WERI-Rb-1 (cell line): ENCODE data around the gene KRI1.

Experiments used
- DNase-seq: peaks from one replicate; pipeline ENCODE4 v3.0.0-alpha.2; 2020
- H3K27ac ChIP-seq: fragments of 250-450 bp; sonication (Bioruptor Pico); 2 replicates; pipeline ENCODE4 v1.5.1; 2020; ENCODE audit warnings: mild to moderate bottlenecking, moderate library complexity
- H3K27me3 ChIP-seq: fragments of 250-450 bp; sonication (Bioruptor Pico); 2 replicates; pipeline ENCODE4 v1.5.1; 2021; ENCODE audit warnings: mild to moderate bottlenecking, low read depth, moderate library complexity; ENCODE audit not compliant: insufficient read depth, severe bottlenecking
- H3K36me3 ChIP-seq: fragments of 250-450 bp; sonication (Bioruptor Pico); 2 replicates; pipeline ENCODE4 v1.5.1; 2020; ENCODE audit warnings: mild to moderate bottlenecking, moderate library complexity
- H3K4me3 ChIP-seq: 2 replicates; pipeline ENCODE4 v1.5.1; 2011; ENCODE audit warnings: low read depth, mild to moderate bottlenecking, control low read depth, low read length
- H3K9me3 ChIP-seq: fragments of 250-450 bp; sonication (Bioruptor Pico); 2 replicates; pipeline ENCODE4 v1.5.1; 2021; ENCODE audit warnings: mild to moderate bottlenecking, moderate library complexity; ENCODE audit not compliant: severe bottlenecking
- TF ChIP-seq, protein P1 (sequence below): IDR thresholded peaks from 2 replicates; pipeline ENCODE4 v1.5.1; 2011; ENCODE audit warnings: low read depth, mild to moderate bottlenecking, control low read depth, inconsistent platforms, low read length

KRI1 gene

DNA sequence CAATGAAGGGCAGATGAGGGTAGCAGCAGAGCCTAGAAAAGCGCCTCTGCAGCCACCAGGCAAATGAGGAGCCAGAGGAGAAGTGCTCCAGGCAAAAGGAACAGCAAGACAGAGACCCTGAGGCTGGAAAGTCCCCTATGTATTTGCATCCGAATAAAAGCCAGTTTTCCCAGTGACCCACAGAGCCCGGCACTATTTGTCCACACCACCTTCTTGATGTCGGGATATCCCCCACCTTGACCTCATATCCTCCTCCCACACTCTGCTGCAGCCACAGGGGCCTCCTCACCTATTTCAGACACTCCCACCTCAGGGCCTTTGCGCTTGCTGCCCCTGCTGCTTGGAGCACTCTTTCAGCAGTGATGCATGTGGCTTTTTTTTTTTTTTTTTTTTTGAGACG, 15.5 kb downstream of the KRI1 start:
- Histone ChIP-seq H3K4me3 (no peak overlapping the region), H3K9me3 (no peaks in the 10 kb centered on the region), H3K27ac (no peak overlapping the region), H3K27me3 (no peaks in the 10 kb centered on the region), H3K36me3 (peaks cover 91% of the 10 kb centered on the region)
- TF ChIP-seq, protein P1, sequence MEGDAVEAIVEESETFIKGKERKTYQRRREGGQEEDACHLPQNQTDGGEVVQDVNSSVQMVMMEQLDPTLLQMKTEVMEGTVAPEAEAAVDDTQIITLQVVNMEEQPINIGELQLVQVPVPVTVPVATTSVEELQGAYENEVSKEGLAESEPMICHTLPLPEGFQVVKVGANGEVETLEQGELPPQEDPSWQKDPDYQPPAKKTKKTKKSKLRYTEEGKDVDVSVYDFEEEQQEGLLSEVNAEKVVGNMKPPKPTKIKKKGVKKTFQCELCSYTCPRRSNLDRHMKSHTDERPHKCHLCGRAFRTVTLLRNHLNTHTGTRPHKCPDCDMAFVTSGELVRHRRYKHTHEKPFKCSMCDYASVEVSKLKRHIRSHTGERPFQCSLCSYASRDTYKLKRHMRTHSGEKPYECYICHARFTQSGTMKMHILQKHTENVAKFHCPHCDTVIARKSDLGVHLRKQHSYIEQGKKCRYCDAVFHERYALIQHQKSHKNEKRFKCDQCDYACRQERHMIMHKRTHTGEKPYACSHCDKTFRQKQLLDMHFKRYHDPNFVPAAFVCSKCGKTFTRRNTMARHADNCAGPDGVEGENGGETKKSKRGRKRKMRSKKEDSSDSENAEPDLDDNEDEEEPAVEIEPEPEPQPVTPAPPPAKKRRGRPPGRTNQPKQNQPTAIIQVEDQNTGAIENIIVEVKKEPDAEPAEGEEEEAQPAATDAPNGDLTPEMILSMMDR: no peak
- no peak for DNase-seq

DNA sequence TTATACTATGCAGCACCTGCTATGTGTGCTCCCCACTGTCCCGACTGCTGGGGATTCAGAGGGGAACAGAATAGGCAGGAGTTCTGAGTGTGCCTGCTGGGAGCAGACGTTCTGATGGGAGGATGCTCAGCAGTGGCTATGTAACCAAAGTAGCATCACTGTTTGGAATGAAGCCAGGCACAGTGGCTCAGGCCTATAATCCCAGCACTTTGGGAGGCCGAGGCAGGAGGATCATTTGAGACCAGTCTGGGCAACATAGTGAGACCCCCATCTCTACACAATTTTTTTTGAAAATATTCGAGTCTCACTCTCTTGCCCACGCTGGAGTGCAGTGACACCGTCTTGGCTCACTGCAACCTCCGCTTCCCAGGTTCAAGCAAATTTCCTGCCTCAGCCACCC, 16.1 kb downstream of the KRI1 start:
- H3K4me3 ChIP-seq: no peak overlapping the region
- H3K9me3 ChIP-seq: no peaks in the 10 kb centered on the region
- peaks cover 91% of the 10 kb centered on the region for H3K36me3 ChIP-seq
- TF ChIP-seq, protein P1: no peak
- H3K27me3 ChIP-seq: no peaks in the 10 kb centered on the region
- DNase-seq: no peak
- no peak overlapping the region for H3K27ac ChIP-seq

DNA sequence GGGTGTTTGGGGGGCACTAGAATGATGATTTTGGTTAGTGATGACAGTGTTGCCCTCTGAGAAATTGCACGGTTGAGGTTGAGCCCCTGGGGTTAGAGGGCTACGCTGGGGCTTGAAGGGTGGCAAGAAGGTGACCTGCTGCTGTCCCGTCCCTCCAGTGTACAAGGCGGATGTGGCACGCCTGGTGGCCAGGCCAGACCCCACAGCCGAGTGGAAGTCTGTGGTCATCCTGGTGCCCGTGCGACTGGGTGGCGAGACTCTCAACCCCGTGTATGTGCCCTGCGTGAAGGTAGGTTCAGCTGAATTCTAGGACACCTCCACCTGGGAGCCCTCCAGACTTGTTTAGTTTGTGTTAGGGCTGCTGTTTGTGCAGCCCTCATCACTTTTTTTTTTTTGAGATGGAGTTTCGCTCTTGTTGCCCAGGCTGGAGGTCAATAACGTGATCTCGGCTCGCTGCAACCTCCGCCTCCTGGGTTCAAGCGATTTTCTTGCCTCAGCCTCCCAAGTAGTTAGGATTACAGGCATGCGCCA, 17.0 kb downstream of the KRI1 start:
- DNase-seq: no peak
- TF ChIP-seq, protein P1: no peak
- Histone ChIP-seq H3K27ac (no peak overlapping the region), H3K4me3 (no peak overlapping the region), H3K36me3 (peaks cover 83% of the 10 kb centered on the region), H3K9me3 (no peaks in the 10 kb centered on the region), H3K27me3 (no peaks in the 10 kb centered on the region)

DNA sequence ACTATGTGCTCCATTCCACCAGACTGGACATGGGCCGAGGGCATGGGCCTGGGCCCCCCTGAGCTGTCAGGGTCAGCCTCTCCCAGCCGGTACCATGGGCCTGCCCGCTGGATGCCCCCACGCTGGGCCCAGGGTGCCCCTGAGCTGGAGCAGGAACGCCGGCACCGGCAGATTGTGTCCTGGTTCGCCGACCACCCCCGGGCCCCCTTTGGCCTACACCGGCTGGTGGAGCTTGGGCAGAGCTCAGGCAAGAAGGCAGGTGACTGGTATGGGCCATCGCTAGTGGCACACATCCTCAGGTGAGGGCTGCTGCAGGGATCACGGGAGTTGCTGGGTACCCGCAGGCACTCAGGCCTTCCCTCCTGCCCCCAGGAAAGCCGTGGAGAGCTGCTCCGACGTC, 19.0 kb downstream of the KRI1 start:
- Histone ChIP-seq H3K27me3 (no peaks in the 10 kb centered on the region), H3K27ac (no peak overlapping the region), H3K36me3 (peaks cover 63% of the 10 kb centered on the region), H3K4me3 (no peak overlapping the region), H3K9me3 (no peaks in the 10 kb centered on the region)
- TF ChIP-seq, protein P1: no peak
- DNase-seq: no peak

DNA sequence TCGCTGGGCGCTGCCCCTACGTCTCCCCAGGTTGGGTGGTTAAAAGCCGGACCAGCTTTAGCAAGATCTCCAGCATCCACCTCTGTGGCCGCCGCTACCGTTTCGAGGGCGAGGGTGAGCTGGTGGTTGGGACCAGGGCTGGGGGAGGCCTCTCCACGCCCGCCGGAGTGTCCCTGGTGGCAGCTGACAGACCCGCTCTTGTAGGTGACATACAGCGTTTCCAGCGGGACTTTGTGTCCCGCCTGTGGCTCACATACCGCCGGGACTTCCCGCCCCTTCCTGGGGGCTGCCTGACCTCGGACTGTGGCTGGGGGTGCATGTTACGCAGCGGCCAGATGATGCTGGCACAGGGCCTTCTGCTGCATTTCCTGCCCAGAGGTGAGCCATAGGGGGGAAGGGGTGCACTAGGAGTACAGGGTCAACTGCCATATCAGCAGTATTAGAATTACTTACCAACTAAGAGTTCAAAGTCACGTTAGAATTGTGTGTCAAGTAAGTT, 21.0 kb downstream of the KRI1 start:
- Histone ChIP-seq H3K27ac (no peak overlapping the region), H3K36me3 (peaks cover 44% of the 10 kb centered on the region), H3K27me3 (no peaks in the 10 kb centered on the region), H3K9me3 (no peaks in the 10 kb centered on the region), H3K4me3 (peak overlapping the region; percentile 60; the same call in 1 of the 2 replicates)
- TF ChIP-seq, protein P1: no peak
- DNase-seq: no peak

DNA sequence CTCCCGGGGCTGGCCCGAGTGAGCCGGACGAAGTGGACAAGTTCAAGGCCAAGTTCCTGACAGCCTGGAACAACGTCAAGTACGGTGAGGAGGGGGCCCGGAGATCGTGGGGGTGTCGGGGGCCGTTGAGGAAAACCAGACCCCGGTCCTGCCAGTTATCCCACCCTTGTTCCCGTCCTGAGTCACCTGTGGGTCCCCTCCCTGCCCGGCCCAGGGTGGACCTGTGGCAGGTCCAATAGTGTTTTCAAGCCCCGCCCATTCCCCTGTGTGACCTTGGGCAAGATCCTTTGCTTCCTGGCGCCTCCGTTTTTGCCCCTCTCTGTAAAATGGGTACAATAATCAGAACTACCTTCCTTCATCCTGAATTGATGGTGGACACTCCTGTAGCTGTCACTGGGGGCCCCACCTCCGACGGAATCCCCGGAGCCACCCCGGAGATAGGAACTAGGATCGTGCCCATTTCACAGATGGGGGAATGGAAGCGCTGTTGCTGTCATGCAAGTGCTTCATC, 21.5 kb downstream of the KRI1 start:
- TF ChIP-seq, protein P1: no peak
- Histone ChIP-seq H3K9me3 (no peaks in the 10 kb centered on the region), H3K27ac (peak overlapping the region; percentile 92), H3K4me3 (peak overlapping the region; percentile 60), H3K27me3 (no peaks in the 10 kb centered on the region), H3K36me3 (peaks cover 39% of the 10 kb centered on the region)
- DNase-seq: peak; percentile 48
